RPMI7951 (cell line): ENCODE data around the gene SCUBE3. TPM values are rescaled to one million over a fixed set of nuclear protein-coding genes. Genes with fewer than 3 reads are reported as not detected.

ENCODE experiments used
- DNase-seq: peaks from one replicate; pipeline ENCODE4 v3.0.0-alpha.2; 2012; ENCODE audit warnings: low read depth
- total RNA-seq: library from RNA; depleted of rRNA; stranded (reverse); fragments of >200 nt; shearing (Covaris generic); gene quantifications from 2 replicates; pipeline ENCODE4 v1.2.3, GENCODE V29; 2014

The SCUBE3 gene
- total RNA-seq, 1 experiment from 2014 or later: 0.24 TPM

DNA sequence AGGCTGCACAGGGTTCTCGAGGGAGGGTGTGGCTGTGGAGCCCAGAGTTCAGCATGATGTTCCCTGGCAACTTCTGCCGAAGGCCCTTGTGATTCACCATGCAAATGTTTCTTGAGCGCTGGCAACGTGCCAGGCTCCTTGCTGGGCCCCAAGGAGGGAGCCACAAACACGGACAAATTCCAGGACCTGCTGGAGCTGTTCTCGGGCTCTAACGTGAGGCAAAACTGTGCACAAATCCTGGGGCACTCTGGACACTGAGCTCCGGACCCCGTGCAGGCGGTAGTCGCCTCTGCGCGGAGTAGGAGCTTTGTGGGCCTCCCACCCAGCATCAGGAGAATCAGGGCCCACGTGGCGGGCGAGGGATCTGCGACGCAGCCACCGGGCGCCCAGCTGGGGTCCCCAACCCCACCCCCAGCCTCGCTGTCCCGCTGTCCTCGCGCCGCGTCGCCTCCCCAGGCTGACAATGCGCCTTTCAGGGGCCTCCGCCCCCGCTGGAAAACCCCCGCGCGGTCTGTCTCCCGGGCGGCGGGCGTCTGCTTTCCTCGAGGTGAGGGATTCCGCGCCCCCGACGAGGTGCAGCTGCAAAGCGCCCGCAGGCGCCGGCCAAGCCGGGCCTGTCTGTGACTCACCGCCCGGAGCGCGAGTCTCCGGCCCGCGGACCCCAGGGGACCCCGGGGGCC lies 31.7 kb upstream of the SCUBE3 start:
- peak; percentile 91 for DNase-seq

- no peak for DNase-seq
Observed at GRCh38 chr6:35183281-35183680, 30.5 kb upstream of the SCUBE3 start.

DNA sequence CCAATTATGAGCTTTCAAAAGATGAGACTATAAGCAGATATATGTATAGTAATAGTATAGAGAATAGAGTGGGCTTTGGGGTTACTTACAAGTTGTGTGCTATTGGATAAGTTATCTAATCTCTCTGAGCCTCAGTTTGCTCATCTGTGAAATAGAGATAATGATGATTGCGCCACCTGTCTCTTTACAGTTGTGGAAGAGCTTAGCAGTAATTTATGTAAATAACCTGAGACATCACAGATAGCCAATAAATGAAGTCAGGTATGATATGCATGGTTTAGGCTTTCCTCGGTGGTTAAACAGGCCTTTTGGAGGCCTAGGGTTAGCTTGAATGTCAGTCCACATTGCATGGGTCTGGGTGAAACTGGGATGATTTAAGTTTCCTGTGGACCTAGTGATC lies 29.8 kb upstream of the SCUBE3 start:
- no peak for DNase-seq

DNA sequence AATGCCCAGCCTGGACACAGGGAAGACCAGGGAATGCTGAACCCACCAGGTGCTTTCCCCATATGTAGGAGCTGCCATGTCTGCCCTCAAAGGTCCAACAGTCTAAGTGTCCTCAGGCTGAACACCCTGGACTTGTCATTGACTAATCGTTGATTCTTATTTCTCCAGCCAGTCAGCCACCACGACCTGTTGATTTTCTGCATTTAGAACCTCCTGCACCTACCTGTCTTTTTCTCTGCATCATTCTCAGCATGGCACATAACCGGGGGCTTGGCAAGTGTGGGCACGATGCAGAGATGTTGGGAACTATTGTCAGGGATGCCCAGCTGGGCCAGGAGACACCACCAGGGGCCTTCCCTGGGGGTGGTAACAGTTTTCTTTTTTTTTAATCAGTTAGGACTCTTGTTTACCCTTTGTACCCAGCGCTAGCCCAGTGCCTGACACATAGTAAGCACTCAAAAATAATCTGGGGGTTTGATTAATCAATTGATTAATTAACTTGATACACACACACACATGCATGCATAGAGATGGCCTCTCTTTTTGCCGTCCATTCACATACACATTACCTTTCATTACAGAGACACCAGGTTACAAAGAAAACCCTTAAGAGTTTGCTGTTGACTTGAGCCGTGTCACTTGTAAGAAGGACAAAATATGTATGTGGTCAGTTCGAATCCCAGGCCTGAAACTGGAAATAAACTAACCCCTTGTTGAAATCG lies 29.0 kb upstream of the SCUBE3 start:
- no peak for DNase-seq

GRCh38 chr6:35185302-35185681 lies 28.5 kb upstream of the SCUBE3 start:
- DNase-seq: peak; percentile 41

DNA sequence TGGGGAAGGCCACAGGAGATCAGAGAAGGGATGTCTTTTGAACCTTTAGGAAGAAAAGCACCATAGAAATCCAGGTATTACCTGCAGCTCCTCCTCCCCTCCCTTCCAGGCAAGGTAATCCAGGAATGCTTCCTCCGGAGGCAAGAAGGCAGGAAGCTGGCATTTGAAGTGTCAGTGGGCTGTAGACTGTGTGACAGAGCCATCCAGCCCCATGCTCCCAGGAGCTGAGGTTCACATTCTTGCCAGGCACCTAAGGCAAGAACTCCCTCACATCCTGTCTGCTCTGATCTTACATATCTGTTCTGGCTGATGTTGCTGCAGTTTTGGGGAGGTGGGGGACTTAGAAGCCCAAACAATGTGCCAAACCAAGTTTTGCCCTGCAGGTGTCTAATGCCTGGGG lies 27.8 kb upstream of the SCUBE3 start:
- DNase-seq: no peak

DNA sequence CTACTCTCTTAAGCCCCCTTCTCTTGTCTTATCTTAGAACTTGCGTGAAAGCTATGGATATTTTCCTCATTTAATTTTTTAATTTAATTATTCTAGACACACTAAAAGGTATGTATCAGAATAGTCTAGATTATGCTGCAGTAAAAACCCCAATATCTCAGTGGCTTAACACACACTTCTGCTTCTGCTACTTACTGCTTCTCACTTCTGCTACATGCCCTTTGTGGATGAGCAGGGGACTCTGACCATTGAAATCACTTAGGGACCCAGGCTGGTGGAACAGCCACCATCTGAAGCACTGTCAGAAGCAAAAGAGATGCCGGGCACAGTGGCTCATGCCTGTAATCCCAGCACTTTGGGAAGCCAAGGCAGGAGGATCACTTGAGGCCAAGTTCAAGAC lies 27.2 kb upstream of the SCUBE3 start:
- DNase-seq: no peak

GRCh38 chr6:35188886-35189285 lies 24.9 kb upstream of the SCUBE3 start:
- no peak for DNase-seq

DNA sequence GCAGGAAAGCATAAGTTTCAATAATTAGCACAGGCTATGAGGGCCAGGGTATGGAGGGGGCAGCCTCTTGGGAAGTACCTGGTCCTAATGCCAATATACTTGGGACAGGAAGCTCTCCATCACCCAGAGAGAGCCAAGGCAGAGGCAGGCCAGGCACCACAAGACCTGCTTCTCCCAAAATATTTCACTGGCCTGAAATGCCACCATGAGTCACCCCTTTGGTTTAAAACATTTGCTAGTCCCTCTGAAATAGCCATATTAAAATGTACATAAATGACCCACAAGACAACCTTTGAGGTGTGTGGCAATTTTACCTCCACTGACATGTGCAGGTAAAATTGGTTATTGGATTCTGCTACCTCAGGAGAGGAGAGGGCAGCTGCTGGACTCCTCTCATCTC lies 23.4 kb upstream of the SCUBE3 start:
- DNase-seq: peak; percentile 18

- DNase-seq: peak; percentile 57
Observed at GRCh38 chr6:35191889-35192288, 21.9 kb upstream of the SCUBE3 start.

- no peak for DNase-seq
Observed at GRCh38 chr6:35192301-35192860, 21.4 kb upstream of the SCUBE3 start.

DNA sequence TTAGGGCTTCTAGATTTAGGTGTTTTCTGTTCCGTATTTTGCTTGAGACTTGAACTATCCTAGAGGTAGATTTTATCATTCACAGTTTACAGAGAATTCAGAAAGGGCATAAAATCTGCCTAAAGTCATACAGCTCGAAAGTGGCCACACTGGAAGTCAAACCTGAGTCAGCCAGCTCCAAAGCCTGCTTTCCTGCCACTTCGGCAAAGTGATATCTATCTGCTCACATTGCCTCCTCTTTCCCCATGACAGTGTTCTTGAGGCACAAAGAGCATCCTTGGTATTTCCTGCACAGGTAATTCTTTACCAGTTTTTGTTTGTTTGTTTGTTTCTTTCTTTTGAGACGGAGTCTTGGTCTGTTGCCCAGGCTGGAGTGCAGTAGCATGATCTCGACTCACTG lies 19.4 kb upstream of the SCUBE3 start:
- no peak for DNase-seq

GRCh38 chr6:35195120-35195780 lies 18.5 kb upstream of the SCUBE3 start:
- no peak for DNase-seq

DNA sequence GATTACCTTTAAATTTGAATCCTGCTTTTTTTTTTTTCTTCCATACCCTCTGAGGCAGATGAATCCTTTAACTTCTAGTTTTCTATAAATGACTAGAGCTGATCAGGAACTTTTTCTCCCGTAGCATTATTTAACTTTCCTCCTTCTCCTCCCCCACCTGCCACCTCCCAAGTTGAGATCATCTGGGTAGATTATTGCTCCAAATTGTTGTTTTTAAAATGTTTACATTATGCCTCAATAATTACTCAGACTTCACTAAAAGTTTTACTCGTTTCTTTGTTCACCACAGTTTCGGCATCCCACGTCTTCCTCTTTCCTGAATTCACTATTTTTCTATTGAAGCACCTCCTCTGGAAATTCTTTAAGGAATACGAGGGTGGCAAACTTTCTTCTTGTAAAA lies 16.6 kb upstream of the SCUBE3 start:
- no peak for DNase-seq

GRCh38 chr6:35199866-35200265 lies 13.9 kb upstream of the SCUBE3 start:
- no peak for DNase-seq

DNA sequence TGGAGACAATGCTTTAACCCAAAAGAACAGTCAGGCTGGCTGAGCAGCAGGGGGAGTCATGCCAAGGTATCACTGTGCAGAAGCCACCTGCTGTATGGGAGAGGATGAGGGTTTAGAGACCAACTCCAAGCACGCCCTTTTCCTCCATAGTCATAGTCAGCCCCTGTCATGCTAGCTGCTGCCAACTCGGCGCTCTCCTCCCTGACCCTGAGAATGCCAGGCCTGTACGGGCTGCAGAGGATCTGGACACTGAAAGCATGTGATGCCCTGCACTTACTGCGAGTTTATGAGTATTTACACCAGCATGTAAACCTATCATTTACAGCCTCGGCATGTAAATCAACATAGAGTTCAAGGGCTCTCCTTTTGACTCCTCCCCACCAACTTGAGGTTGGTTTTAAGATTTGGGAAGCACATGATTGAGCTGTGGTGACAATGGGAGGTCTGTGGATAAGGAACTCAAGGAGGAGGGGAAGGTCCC lies 11.7 kb upstream of the SCUBE3 start:
- peak; percentile 9 for DNase-seq

DNA sequence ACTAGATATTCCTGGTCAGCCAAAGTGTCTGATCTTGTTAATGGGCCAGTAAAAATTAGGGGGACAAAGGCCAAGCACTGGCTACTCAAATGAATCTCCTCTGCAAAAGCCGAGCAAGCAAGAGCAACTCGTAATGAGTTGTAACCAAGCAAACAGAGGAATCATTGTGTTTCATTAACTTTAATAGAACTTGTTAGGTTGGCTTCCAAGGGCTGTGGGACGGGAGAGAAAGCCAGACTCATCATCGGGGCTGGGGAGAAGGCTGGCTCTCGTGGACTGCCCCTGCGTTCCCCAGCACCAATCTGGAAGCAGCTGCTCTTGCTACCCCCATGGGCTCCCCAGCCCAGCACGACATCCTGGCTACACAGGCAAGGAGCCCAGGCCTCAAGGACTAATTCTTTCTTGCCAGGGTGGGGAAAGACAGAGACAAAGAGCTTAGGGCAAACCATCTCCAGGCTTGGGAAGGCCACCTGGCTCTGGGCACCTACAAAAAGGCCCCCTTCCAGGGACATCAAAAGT lies 10.5 kb upstream of the SCUBE3 start:
- DNase-seq: peak; percentile 39

DNA sequence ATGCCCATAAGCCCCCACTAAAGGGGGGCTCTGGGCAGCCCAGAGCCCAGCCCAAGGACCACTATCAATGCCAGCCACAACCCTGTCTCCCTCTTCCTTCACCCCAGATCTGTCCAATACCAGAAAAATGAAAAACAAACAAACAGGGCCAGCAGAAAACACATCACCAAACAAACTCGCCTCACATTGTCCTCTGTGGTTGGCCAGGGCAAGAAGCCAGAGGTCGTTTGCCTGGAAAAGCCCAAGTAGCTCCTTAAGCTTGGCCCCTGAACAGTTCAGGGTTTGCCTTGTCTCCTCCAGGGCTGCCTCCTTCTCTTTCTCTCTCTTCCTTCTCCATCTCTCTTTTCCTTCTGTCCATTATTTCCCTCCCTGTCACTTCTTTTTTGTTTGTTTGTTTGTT lies 10.1 kb upstream of the SCUBE3 start:
- peak; percentile 21 for DNase-seq

DNA sequence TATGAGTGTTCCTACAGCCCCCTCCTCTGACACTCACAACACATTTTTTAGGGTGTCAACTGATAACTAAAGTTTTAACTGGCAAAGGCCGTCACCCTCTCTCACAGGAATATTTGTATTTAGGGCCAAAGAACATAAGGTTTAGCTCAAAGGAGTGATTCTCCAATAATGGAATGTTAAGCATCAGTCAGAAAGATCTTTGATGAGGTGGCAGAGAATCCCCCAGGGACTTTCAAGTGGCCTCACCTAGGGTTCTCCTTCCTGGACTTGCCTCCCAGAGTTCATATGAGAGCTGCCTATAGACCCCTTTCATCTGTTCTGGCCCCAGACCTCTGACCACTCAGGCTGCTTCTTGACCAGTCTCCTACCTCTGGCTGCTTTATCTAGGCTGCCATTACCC lies 7.4 kb upstream of the SCUBE3 start:
- no peak for DNase-seq

- DNase-seq: no peak
Observed at GRCh38 chr6:35208419-35208818, 5.3 kb upstream of the SCUBE3 start.

- no peak for DNase-seq
Observed at GRCh38 chr6:35209081-35209480, 4.7 kb upstream of the SCUBE3 start.

- no peak for DNase-seq
Observed at GRCh38 chr6:35209622-35210247, 4.0 kb upstream of the SCUBE3 start.
